SH-SY5Y (cell line): ENCODE data around the gene CLHC1.

Experiments used
- GATA2 ChIP-seq: IDR thresholded peaks from 2 replicates; pipeline ENCODE4 v1.6.1; 2011; ENCODE audit warnings: mild to moderate bottlenecking, low read depth, low read length
- GATA3 ChIP-seq: IDR thresholded peaks from 2 replicates; pipeline ENCODE4 v1.6.1; 2011; ENCODE audit warnings: low read depth, mild to moderate bottlenecking, low read length, moderate library complexity

- no peak for TF ChIP-seq GATA3
- TF ChIP-seq GATA2 = no peak
Observed at GRCh38 chr2:55228226-55228563, 3.9 kb downstream of the CLHC1 start.
